GM12878 (cell line): ENCODE data around the gene LCLAT1. TPM values are rescaled to one million over a fixed set of nuclear protein-coding genes. Genes with fewer than 3 reads are reported as not detected.

Source experiments
- ATAC-seq: fragments of 200-7000 bp; cut with Tn5 transposase; 3 replicates; pipeline ENCODE4 v1.9.1; 2020; ENCODE audit warnings: mild to moderate bottlenecking, moderate library complexity
- BruUV-seq: library from RNA; stranded (reverse); fragments of 400-500 nt; replicated peaks from 2 replicates; lab custom pipeline; 2021; lab: Mats Ljungman, UMichigan
- CTCF ChIA-PET: fragments of 300-600 bp; sonication (Branson Sonifier 250); formaldehyde crosslinking; extraction: SDS; loops from one replicate; lab custom pipeline; 2021; ENCODE audit warnings: inconsistent platforms; lab: Yijun Ruan, JAX
- POLR2A ChIA-PET: fragments of 350-600 bp; formaldehyde crosslinking; extraction: SDS; loops from one replicate; lab custom pipeline; 2021; ENCODE audit warnings: inconsistent platforms; lab: Charles Lee
- RAD21 ChIA-PET: fragments of 300-600 bp; sonication (Branson Sonifier 250); formaldehyde crosslinking; loops from one replicate; lab custom pipeline; 2023; ENCODE audit warnings: antibody characterized with exemption; ENCODE audit not compliant: unreplicated experiment; lab: Charles Lee
- SMC1A ChIA-PET: fragments of 300-600 bp; sonication (Branson Sonifier 250); formaldehyde crosslinking; loops from one replicate; lab custom pipeline; 2023; ENCODE audit not compliant: unreplicated experiment, uncharacterized antibody; lab: Charles Lee
- DNase-seq: peaks from one replicate; pipeline ENCODE4 v3.0.0-alpha.2; 2011; ENCODE audit warnings: low read depth, low spot score
- FAIRE-seq: peaks from 3 replicates; lab custom pipeline; 2011; peaks lifted over from hg19 to GRCh38; lab: Jason Lieb, UNC
- H2AFZ ChIP-seq: 2 replicates; pipeline ENCODE4 v1.6.0; 2011; ENCODE audit warnings: low read depth, low read length, control low read depth; ENCODE audit not compliant: control insufficient read depth
- H3K27ac ChIP-seq: 2 replicates; pipeline ENCODE4 v1.5.1; 2011; ENCODE audit warnings: control low read depth; ENCODE audit not compliant: control insufficient read depth, insufficient read depth
- H3K27me3 ChIP-seq, 2 experiments: replicated peaks in 1 of 2; 2 replicates each; pipeline versions ENCODE4 v1.6.0 to v1.6.1; 2011; ENCODE audit warnings: low read length in 1 of 2; ENCODE audit not compliant: control insufficient read depth in 2 of 2, insufficient read depth in 2 of 2
- H3K36me3 ChIP-seq, 2 experiments: 2 replicates each; pipeline ENCODE4 v1.5.1; 2011; ENCODE audit warnings: low read length in 1 of 2; ENCODE audit not compliant: control insufficient read depth in 2 of 2, insufficient read depth in 2 of 2
- H3K4me1 ChIP-seq: 2 replicates; pipeline ENCODE4 v1.6.1; 2011; ENCODE audit warnings: mild to moderate bottlenecking, low read length, moderate library complexity, mixed read lengths; ENCODE audit not compliant: control insufficient read depth, insufficient read depth
- H3K4me2 ChIP-seq: 2 replicates; pipeline ENCODE4 v1.6.0; 2011; ENCODE audit warnings: control low read depth; ENCODE audit not compliant: control insufficient read depth, insufficient read depth
- H3K4me3 ChIP-seq: fragments of 200-600 bp; sonication (generic); 2 replicates; pipeline ENCODE4 v1.5.1; 2016
- H3K79me2 ChIP-seq: 2 replicates; pipeline ENCODE4 v1.6.0; 2011; ENCODE audit warnings: low read length; ENCODE audit not compliant: control insufficient read depth, insufficient read depth
- H3K9ac ChIP-seq: 2 replicates; pipeline ENCODE4 v1.8.0; 2011; ENCODE audit warnings: low read length, control low read depth, mixed read lengths; ENCODE audit not compliant: control insufficient read depth, insufficient read depth
- H3K9me3 ChIP-seq: replicated peaks from 3 replicates; pipeline ENCODE4 v1.5.1; 2011; ENCODE audit warnings: mild to moderate bottlenecking, low read length; ENCODE audit not compliant: control insufficient read depth, insufficient read depth
- H4K20me1 ChIP-seq: 2 replicates; pipeline ENCODE4 v1.6.0; 2011; ENCODE audit not compliant: control insufficient read depth, insufficient read depth
- CHD1 ChIP-seq: IDR thresholded peaks from 2 replicates; pipeline ENCODE4 v1.6.1; 2012; ENCODE audit warnings: low read depth, low read length, improper control_type of control experiment
- IKZF2 ChIP-seq, 2 experiments: fragments of 450-650 bp; IDR thresholded peaks; 2 replicates each; pipeline ENCODE4 v1.6.1; 2017; ENCODE audit warnings: mild to moderate bottlenecking in 2 of 2, moderate library complexity in 2 of 2
- IRF3 ChIP-seq: fragments of 450-650 bp; IDR thresholded peaks from 2 replicates; pipeline ENCODE4 v1.6.1; 2014; ENCODE audit warnings: mild to moderate bottlenecking
- KAT2A ChIP-seq: conservative IDR thresholded peaks from 2 replicates; pipeline ENCODE4 v1.6.1; 2011; ENCODE audit warnings: low read depth, low read length; ENCODE audit not compliant: control insufficient read depth
- MEF2B ChIP-seq: fragments of 450-650 bp; IDR thresholded peaks from 2 replicates; pipeline ENCODE4 v1.6.1; 2018; ENCODE audit warnings: mild to moderate bottlenecking, moderate library complexity; ENCODE audit not compliant: partially characterized antibody, poor library complexity, severe bottlenecking
- MLLT1 ChIP-seq: fragments of 450-650 bp; IDR thresholded peaks from 2 replicates; pipeline ENCODE4 v1.6.1; 2016; ENCODE audit warnings: mild to moderate bottlenecking
- MXI1 ChIP-seq: fragments of 150-350 bp; IDR thresholded peaks from 2 replicates; pipeline ENCODE4 v1.6.1; 2011; ENCODE audit warnings: low read depth, mild to moderate bottlenecking, inconsistent platforms, low read length, improper control_type of control experiment
- NBN ChIP-seq: fragments of 450-650 bp; IDR thresholded peaks from 2 replicates; pipeline ENCODE4 v1.6.1; 2016
- NFYA ChIP-seq: IDR thresholded peaks from 2 replicates; pipeline ENCODE4 v1.6.1; 2011; ENCODE audit warnings: low read depth, mild to moderate bottlenecking, low read length, improper control_type of control experiment, borderline replicate concordance
- NR2C1 ChIP-seq: fragments of 450-650 bp; IDR thresholded peaks from 2 replicates; pipeline ENCODE4 v1.6.1; 2017; ENCODE audit warnings: antibody characterized with exemption, mild to moderate bottlenecking, moderate library complexity
- NR2F1 ChIP-seq: fragments of 450-650 bp; conservative IDR thresholded peaks from 2 replicates; pipeline ENCODE4 v1.6.1; 2017; ENCODE audit warnings: mild to moderate bottlenecking
- POLR2AphosphoS2 ChIP-seq: IDR thresholded peaks from 2 replicates; pipeline ENCODE4 v1.6.1; 2011; ENCODE audit warnings: low read depth, mild to moderate bottlenecking, low read length, improper control_type of control experiment, moderate library complexity
- RELA ChIP-seq: fragments of 450-650 bp; IDR thresholded peaks from 2 replicates; pipeline ENCODE4 v1.8.0; 2014; ENCODE audit warnings: borderline replicate concordance; ENCODE audit not compliant: partially characterized antibody
- WGBS: methylation state at CpG from one replicate; pipeline ENCODE4 v1.1.6; 2016; ENCODE audit warnings: low lambda C conversion rate; ENCODE audit not compliant: insufficient replicate concordance, insufficient coverage; ENCODE audit errors: missing lambda C conversion rate; 5-methylcytosine and 5-hydroxymethylcytosine counted together
- in situ Hi-C: fragments of 300-500 bp; cut with MboI; formaldehyde crosslinking; loops from 9 replicates; pipeline ENCODE4 v1.14.3; 2018; ENCODE audit warnings: mixed read lengths
- intact Hi-C: fragments of 100-400 bp; cut with micrococcal nuclease; formaldehyde crosslinking; loops from one replicate; pipeline ENCODE4 v1.14.2; 2022; ENCODE audit not compliant: unreplicated experiment
- polyA plus RNA-seq, 11 experiments: library from polyadenylated mRNA; depleted of rRNA in 4 of 11; unstranded in 6 of 11; stranded (reverse) in 5 of 11; fragments of >200 nt; fragmentation: Nextera tagmentation in 4 of 11; fragmentation: Illumina TruSeq in 1 of 11; extraction: Ambion mirVana in 4 of 11; extraction: Trizol in 1 of 11; gene quantifications; 1 replicate in 1 of 11; 2 replicates in 10 of 11; pipeline versions ENCODE4 v1.2.1 to v1.2.3, GENCODE V29; 2011 to 2016; ENCODE audit warnings: inconsistent platforms in 2 of 11, missing spikeins in 2 of 11, low read depth in 1 of 11
- total RNA-seq, 4 experiments: library from RNA; depleted of rRNA in 3 of 4; stranded (reverse); fragments of >200 nt in 3 of 4; fragmentation: Illumina TruSeq in 1 of 4; extraction: Trizol in 1 of 4; gene quantifications; 2 replicates each; pipeline versions ENCODE4 v1.2.1 to v1.2.3, GENCODE V29; 2013 to 2021
- TF ChIP-seq, protein P1 (sequence below): fragments of 450-650 bp; IDR thresholded peaks from 2 replicates; pipeline ENCODE4 v1.6.1; 2018; ENCODE audit warnings: borderline replicate concordance, mild to moderate bottlenecking; ENCODE audit not compliant: partially characterized antibody

LCLAT1 gene
- total and polyA plus RNA-seq, 10 of the 15 experiments (the other 5 are each of a cell fraction or from before 2014, with no cell fraction given) = 8.1 to 33.0 (median 15.9) TPM

- in situ Hi-C loops = no loop called here
- H3K27me3 ChIP-seq = no peaks in the 10 kb centered on the region
- ChIA-PET CTCF (interaction anchor here (0.6 kb wide), 1 partner anchor 30 kb away, joined by 3 read pairs; no protein-coding TSS in a partner anchor), RAD21 (no interaction called here), POLR2A (no interaction called here), SMC1A (no interaction called here)
- no peaks in the 10 kb centered on the region for H3K36me3 ChIP-seq
- TF ChIP-seq IKZF2 (IDR thresholded peaks at IDR 0.05) = no peak
- no peak for TF ChIP-seq POLR2AphosphoS2
- TF ChIP-seq NBN = no peak
- TF ChIP-seq NR2F1 = no peak
- TF ChIP-seq KAT2A = no peak
- TF ChIP-seq MXI1 = no peak
- TF ChIP-seq MLLT1 = no peak
- TF ChIP-seq, protein P1, sequence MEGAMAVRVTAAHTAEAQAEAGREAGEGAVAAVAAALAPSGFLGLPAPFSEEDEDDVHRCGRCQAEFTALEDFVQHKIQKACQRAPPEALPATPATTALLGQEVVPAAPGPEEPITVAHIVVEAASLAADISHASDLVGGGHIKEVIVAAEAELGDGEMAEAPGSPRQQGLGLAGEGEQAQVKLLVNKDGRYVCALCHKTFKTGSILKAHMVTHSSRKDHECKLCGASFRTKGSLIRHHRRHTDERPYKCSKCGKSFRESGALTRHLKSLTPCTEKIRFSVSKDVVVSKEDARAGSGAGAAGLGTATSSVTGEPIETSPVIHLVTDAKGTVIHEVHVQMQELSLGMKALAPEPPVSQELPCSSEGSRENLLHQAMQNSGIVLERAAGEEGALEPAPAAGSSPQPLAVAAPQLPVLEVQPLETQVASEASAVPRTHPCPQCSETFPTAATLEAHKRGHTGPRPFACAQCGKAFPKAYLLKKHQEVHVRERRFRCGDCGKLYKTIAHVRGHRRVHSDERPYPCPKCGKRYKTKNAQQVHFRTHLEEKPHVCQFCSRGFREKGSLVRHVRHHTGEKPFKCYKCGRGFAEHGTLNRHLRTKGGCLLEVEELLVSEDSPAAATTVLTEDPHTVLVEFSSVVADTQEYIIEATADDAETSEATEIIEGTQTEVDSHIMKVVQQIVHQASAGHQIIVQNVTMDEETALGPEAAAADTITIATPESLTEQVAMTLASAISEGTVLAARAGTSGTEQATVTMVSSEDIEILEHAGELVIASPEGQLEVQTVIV = no peak
- no peak for TF ChIP-seq CHD1
- no peak for TF ChIP-seq MEF2B
- no peak for TF ChIP-seq NFYA
- TF ChIP-seq NR2C1 = no peak
- no peak for TF ChIP-seq RELA
- TF ChIP-seq IRF3 = no peak
- H3K27ac ChIP-seq = no peak overlapping the region
- H3K4me1 ChIP-seq = no peaks in the 10 kb centered on the region
- H3K9me3 ChIP-seq = no peaks in the 10 kb centered on the region; the same call in 2 of the 3 replicates
- WGBS = 53% methylated on average over 5 of the region's 5 CpGs
- intact Hi-C loops = no loop called here
- ATAC-seq (no peak), DNase-seq (no peak), FAIRE-seq (no peak)
- no peak overlapping the region for H3K4me2 ChIP-seq
- no peaks in the 10 kb centered on the region for H3K79me2 ChIP-seq
- no peak overlapping the region for H3K4me3 ChIP-seq
- no peak overlapping the region for H3K9ac ChIP-seq
- BruUV-seq = no TSS peak
- H4K20me1 ChIP-seq = no peaks in the 10 kb centered on the region
- no peak overlapping the region for H2AFZ ChIP-seq
These were observed 237.5 kb downstream of the LCLAT1 start for GRCh38 chr2:30684516-30684915.
